Amygdala (tissue), 56 donors: ENCODE data around the gene PLA2G5.

Source experiments
- DNase-seq, 56 donors: peaks; one replicate each; lab custom pipeline; 2025; lab: John Stamatoyannopoulos, UW

PLA2G5 gene

GRCh38 chr1:20086800-20087199 lies 16.8 kb downstream of the PLA2G5 start:
- no peak for DNase-seq

GRCh38 chr1:20087668-20088067 lies 17.7 kb downstream of the PLA2G5 start:
- no peak for DNase-seq

GRCh38 chr1:20089328-20090077 lies 19.5 kb downstream of the PLA2G5 start:
- no peak for DNase-seq

GRCh38 chr1:20090119-20090518 lies 20.1 kb downstream of the PLA2G5 start:
- DNase-seq: no peak

GRCh38 chr1:20090641-20091040 lies 20.6 kb downstream of the PLA2G5 start:
- DNase-seq: no peak

GRCh38 chr1:20093303-20093702 lies 23.3 kb downstream of the PLA2G5 start:
- DNase-seq: no peak

GRCh38 chr1:20093940-20094391 lies 24.0 kb downstream of the PLA2G5 start:
- no peak for DNase-seq

GRCh38 chr1:20095564-20096434 lies 25.8 kb downstream of the PLA2G5 start:
- DNase-seq: no peak

- DNase-seq: no peak
Observed at GRCh38 chr1:20096840-20097447, 26.9 kb downstream of the PLA2G5 start.

GRCh38 chr1:20099533-20099932 lies 29.5 kb downstream of the PLA2G5 start:
- no peak for DNase-seq

- peak in 18 of 56 donors; percentile 2 to 43 (median 16) for DNase-seq
Observed at GRCh38 chr1:20100632-20101355, 30.8 kb downstream of the PLA2G5 start.

GRCh38 chr1:20102875-20103274 lies 32.9 kb downstream of the PLA2G5 start:
- no peak for DNase-seq

- DNase-seq: no peak
Observed at GRCh38 chr1:20105856-20106255, 35.9 kb downstream of the PLA2G5 start.

- no peak for DNase-seq
Observed at GRCh38 chr1:20107351-20107750, 37.4 kb downstream of the PLA2G5 start.

- no peak for DNase-seq
Observed at GRCh38 chr1:20107796-20108195, 37.8 kb downstream of the PLA2G5 start.

GRCh38 chr1:20108366-20109123 lies 38.6 kb downstream of the PLA2G5 start:
- no peak for DNase-seq

GRCh38 chr1:20109223-20109856 lies 39.3 kb downstream of the PLA2G5 start:
- no peak for DNase-seq

- peak in 1 of 56 donors; percentile 1 for DNase-seq
Observed at GRCh38 chr1:20110679-20111078, 40.7 kb downstream of the PLA2G5 start.

- no peak for DNase-seq
Observed at GRCh38 chr1:20111452-20111851, 41.5 kb downstream of the PLA2G5 start.
